HG02981 (cell line): ENCODE measurements around the gene RFESD.

Experiments
- ATAC-seq: cut with Tn5 transposase; IDR thresholded peaks from one replicate; pipeline ENCODE4 v1.9.1; 2021; ENCODE audit warnings: mild to moderate bottlenecking, moderate library complexity; ENCODE audit not compliant: unreplicated experiment

RFESD gene

DNA sequence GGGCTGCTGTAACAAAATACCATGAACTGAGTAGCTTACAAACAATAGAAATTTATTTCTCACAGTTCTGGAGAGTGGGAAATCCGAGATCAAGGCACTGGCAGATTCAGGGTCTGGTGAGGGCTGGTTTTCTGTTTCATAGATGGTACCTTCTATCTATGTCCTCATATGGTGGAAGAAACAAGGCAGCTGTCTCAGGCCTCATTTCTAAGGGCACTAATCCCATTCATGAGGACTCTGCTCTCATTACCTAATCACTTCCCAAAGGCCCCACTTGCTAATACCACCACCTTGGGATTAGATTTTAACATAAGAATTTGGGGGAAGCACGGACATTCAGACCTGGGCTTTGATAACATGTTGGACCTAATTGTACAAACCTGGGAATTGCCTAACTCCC is 13.5 kb downstream of the RFESD start:
- no peak for ATAC-seq

- no peak for ATAC-seq
Measured at GRCh38 chr5:95662946-95663345, 16.4 kb downstream of the RFESD start.

DNA sequence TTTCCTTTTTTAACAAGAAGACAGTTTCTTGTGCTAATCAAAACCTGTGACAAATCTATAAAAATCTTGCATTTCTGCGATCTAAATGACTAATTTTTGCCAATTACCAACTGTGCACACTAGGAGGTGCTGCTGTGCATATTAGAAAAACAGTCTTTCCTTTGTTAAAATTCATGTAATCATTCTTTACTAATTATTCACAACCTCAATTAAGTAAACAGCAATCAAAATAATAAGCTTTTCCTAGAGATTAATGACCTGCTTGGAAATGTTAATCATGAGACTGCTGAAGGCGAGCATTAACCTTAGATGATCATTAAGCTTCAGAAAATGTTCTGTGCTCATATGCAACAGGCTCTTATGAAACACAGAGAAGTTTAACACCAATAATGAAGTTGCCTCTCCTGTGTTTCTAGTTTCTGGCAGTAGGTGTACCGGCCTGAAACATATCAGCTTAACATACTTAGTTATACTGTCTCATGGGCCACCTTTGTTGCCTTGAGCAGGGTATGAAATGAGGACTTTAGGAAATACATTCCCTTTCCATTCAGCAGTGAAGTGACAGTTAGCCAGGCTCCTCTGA is 17.7 kb downstream of the RFESD start:
- ATAC-seq, result no peak

GRCh38 chr5:95667061-95667618 is 20.6 kb downstream of the RFESD start:
- ATAC-seq, result no peak

DNA sequence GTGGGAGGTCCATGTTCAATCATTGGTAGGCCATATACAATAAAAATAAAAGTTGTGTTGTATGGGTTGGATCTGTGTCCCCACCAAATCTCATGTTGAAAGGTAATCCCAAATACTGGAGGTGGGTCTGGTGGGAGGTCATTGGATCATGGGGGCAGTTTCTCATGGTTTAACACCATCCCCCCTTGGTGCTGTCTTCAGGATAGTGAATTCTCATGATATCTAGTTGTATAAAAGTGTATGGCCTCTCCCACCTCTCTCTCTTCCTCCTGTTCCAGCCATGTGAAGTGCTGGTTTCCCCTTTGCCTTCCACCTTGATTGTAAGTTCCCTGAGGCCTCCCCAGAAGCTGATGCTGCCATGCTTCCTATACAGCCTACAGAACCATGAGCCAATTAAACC is 21.1 kb downstream of the RFESD start:
- ATAC-seq, result no peak

DNA sequence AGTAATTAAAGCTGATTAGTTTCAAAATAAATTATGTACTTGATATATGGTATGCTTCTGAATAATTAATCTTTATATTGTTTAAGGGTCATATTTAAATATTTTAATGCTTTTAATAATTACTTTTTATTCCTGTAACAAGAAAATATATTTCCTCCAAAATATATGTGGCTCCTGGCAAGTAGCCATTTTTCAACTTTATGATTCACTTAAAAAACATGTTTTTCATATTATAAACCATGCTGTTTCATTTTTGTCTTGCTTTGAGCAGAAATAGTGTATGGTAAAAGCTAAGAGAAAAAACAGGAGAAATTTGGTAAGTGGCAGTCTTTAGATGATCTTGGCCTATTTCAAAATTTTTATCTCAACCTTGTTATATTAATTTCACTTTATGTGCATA is 21.6 kb downstream of the RFESD start:
- no peak for ATAC-seq

DNA sequence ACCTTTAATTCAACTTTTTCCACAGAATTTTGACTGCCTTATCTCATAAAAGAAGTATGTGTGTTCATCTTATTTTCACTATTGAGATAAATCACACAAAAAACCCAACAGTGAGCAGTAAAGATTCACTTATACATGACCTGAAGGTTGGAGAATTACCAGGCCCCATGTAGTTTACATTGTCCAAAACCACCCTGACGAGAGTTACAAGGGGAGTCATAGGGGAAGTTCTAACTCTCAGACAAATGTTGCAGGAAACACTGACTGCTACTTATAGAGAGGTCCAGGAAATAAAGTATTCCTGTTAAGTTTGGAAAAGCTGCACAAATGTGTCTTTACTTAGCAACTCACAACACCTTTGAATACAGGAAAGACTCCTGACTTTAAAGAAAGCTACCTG is 22.2 kb downstream of the RFESD start:
- ATAC-seq, result no peak

DNA sequence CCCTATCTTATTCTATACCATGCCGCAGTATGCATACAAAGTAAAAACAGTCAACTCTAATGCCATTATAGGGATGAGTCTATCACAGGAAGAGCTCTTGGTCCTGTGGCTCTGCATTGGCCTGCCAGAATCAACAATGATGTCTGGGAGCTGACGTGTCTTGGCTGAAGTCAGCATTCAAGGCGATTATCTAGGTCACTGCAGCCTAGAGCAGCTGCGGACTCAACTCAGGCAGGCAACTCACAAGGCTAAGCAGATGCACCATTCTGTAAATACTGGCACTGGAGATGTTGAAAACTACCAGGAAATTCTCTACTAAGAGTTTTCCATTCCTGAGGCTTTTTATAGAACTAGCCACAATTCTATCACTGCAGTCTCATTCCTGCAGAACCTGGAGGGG is 23.0 kb downstream of the RFESD start:
- ATAC-seq, result no peak

DNA sequence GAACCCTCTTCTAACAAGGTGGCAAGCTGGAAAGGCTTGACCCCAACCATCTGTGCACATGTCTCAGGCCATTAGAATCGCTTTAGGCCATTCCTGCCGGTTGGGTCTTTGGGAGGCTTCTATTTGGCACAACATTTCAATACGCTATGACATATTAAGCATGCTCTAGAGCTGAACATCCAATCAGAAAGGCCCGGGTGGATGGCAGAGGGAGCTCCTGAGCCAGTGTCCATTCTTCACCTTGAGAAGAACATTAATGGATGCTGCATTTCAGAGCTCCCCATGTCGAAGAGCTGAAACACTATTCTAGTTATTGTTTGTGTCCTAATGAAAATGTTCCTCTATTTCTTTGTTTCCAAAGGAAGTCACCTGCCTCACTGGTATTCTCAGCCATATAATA is 23.4 kb downstream of the RFESD start:
- no peak for ATAC-seq

DNA sequence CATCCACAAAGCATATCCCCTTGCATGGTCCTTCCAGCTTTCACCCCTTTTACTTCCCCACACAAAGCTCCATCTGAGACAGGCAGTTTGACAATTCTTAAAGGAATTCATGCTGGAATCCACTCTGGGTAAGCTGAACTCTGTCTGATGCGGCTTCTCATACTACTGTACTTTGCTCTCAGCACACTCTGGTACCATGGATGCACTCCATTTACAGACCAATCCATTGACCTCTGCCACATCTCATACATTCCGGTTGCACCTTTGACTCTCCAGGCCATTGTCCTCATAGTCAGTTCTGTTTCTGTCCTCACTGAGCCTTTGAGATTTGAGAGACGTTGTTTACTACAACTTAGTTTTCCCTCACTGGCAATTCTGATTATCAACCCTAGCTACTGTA is 24.0 kb downstream of the RFESD start:
- no peak for ATAC-seq

GRCh38 chr5:95671826-95672225 is 25.2 kb downstream of the RFESD start:
- ATAC-seq, result no peak

GRCh38 chr5:95672641-95673040 is 26.1 kb downstream of the RFESD start:
- ATAC-seq, result no peak

GRCh38 chr5:95673081-95673480 is 26.5 kb downstream of the RFESD start:
- no peak for ATAC-seq

GRCh38 chr5:95682891-95683290 is 36.3 kb downstream of the RFESD start, which contains the start of gene SPATA9:
SPATA9 (minus strand) TSS chr5:95682991; CDS start chr5:95682854, 137 bp downstream.
- ATAC-seq, result no peak

DNA sequence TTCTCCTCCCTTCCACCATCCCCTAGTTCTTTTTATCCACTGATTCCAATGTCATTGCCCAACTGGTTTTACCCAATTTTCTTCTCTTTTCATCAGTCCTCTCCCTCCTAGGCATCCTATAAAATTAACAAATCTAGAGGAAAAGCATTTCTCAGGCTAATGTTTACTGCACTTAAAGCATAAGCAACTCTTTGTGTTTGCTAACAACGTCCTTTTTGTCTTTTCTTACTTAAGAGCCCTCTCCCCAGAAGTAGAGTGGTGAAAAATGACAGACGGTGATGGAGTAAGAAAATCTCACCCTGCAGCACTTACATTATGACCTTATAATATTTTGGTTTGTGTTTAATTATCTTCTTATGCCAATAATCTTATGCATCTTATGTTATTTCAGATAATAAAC is 37.8 kb downstream of the RFESD start:
- no peak for ATAC-seq

DNA sequence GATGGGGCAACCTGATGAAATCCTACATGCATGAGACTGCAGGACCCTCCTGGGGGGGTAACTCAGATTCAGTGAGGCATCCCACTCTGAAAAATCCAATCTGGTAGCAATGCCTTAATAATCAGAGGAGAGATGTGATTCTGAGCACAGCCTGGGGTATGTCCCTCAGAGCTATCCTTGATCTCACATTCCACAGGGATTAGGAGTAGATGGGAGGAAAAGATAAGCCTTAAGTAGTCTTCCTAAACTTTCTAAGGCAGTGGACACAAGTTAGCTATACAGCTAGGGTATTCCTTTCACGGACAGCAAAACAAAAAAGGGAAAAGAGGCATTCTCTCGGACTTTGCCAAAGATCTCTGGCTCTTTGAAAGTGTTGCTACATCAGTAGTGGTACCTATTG is 40.1 kb downstream of the RFESD start:
- ATAC-seq, result no peak

DNA sequence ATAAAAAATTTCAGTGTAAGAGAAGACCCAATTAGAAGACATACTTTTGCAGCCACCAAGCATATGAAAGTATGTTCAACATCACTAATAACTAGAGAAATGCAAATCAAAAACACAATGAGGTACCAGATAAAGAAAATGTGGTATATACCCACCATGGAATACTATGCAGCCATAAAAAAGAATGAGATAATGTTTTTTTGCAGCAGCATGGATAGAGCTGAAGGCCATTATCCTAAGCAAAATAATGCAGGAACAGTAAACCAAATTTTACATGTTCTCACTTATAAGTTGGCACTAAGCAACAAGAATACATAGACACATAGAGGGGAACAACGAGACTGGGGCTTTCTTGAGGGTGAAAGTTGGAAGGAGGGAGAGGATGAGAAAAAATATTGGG is 43.1 kb downstream of the RFESD start:
- no peak for ATAC-seq

GRCh38 chr5:95690333-95690732 is 43.8 kb downstream of the RFESD start:
- ATAC-seq, result no peak

DNA sequence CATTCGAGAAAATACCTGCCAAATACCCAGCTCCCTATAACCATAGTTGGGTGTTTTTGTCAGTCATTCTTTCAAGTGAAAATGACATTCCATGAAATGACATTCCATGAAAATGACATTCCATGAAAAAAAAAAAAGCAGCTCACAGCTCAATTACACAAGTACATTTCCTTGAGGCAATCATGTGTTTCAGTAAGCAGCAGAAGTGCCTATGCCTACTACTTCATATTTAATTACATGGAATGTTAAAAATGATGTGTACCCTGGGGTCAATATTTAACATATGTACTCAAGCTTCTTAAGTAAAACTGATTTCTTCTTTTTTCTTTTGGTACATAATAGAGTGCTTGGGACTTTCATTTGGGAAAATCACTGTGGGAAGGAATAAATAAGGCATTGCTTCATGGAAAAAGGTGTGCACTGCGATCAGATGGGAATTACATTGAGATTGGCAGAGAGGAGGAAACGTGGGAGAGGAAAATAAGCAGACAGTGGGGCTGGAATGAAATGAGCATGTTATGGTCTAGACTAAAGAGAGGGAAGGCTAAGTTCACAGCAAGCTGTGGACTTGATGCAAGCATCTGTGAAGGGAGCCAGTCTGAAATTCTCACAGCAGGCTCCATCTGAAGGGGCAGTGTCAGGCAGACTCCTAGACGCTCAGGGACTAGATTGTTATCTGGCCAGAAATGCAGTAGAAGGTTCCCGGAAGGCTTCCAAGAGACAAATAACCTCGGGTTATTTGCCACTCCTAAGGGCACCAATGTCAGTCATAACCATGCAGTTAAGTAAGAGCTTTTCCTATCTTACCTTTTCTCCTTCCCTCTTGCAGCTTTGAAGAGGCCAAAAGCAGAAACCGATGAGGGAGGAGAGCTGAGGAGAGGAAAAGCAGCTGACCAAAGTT is 51.5 kb downstream of the RFESD start:
- no peak for ATAC-seq

DNA sequence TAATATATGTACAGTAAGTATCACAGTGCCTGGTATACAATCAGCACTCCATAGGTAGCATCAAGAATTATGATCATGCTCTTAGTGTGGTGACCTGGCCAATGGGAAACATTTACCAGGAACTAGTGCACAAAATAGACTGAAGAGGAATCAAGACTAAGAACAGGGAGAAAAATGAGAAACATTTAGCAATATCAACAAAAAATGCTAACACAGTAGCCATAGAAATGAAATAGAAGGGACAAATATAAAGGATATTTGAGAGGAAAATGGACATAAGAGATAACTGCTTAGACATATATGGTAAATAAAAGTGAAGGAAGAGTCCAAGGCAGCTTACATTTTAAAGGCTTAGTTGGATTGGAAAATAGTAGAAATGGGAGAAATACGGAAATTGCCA is 52.8 kb downstream of the RFESD start:
- no peak for ATAC-seq

- ATAC-seq, result no peak
Measured at GRCh38 chr5:95701074-95701473, 54.5 kb downstream of the RFESD start.

- ATAC-seq, result no peak
Measured at GRCh38 chr5:95704150-95704549, 57.6 kb downstream of the RFESD start.
